ENCODE measurements around the gene WDR41.

DNA sequence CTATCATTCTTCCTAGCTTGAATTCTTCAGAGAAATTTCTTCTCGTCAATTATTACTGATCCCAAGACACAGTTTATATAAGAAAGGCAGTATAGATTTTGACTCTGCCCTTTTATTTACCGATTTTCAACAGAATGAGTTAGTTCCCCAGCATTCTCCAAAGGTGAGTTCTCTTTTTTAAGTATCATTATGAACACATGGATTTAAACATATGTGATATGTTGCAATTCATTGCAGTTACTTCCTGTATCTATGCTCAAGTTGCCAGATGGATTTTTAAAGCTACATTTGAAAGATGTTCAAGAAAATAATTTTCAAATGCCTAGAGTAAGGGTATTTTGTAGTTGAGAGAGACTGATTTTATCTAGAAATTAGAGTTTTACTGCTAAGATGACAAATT, 8.4 kb downstream of the WDR41 start:
- TF ChIP-seq, protein P1, sequence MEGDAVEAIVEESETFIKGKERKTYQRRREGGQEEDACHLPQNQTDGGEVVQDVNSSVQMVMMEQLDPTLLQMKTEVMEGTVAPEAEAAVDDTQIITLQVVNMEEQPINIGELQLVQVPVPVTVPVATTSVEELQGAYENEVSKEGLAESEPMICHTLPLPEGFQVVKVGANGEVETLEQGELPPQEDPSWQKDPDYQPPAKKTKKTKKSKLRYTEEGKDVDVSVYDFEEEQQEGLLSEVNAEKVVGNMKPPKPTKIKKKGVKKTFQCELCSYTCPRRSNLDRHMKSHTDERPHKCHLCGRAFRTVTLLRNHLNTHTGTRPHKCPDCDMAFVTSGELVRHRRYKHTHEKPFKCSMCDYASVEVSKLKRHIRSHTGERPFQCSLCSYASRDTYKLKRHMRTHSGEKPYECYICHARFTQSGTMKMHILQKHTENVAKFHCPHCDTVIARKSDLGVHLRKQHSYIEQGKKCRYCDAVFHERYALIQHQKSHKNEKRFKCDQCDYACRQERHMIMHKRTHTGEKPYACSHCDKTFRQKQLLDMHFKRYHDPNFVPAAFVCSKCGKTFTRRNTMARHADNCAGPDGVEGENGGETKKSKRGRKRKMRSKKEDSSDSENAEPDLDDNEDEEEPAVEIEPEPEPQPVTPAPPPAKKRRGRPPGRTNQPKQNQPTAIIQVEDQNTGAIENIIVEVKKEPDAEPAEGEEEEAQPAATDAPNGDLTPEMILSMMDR (IDR thresholded peaks at IDR 0.05), result no peak
- TF ChIP-seq POLR2A (IDR thresholded peaks at IDR 0.05), result no peak

Data from right lobe of liver (tissue), 4 donors.